Hematopoietic multipotent progenitor cell treated with erythropoietin and hydrocortisone succinate and interleukin-3 and kit ligand, for 15 days (in vitro differentiated cells): Measurements from ENCODE around the gene CCDC47.
"Not testable (repeated sequence)": the region's sequence is repeated elsewhere in the genome, so short reads cannot be mapped to it uniquely, and the experiment has no call there.

ENCODE experiments used
- DNase-seq: peaks from one replicate; pipeline ENCODE4 v3.0.0-alpha.2; 2015; ENCODE audit warnings: low spot score

CCDC47 gene

GRCh38 chr17:63735691-63736090, 37.7 kb downstream of the CCDC47 start:
- DNase-seq = no peak

GRCh38 chr17:63722403-63722802, 51.0 kb downstream of the CCDC47 start:
- DNase-seq = no peak

- not testable (repeated sequence) for DNase-seq
Measured at GRCh38 chr17:63720194-63720593, 53.2 kb downstream of the CCDC47 start.

- DNase-seq = no peak
Measured at GRCh38 chr17:63718988-63719387, 54.4 kb downstream of the CCDC47 start.

GRCh38 chr17:63716426-63716825, 57.0 kb downstream of the CCDC47 start:
- no peak for DNase-seq

- DNase-seq = no peak
Measured at GRCh38 chr17:63714550-63715277, 58.7 kb downstream of the CCDC47 start.

GRCh38 chr17:63709110-63709509, 64.3 kb downstream of the CCDC47 start:
- DNase-seq = no peak

GRCh38 chr17:63707151-63707550, 66.2 kb downstream of the CCDC47 start:
- no peak for DNase-seq

- no peak for DNase-seq
Measured at GRCh38 chr17:63706336-63707082, 66.9 kb downstream of the CCDC47 start.

GRCh38 chr17:63705657-63706056, 67.7 kb downstream of the CCDC47 start:
- no peak for DNase-seq

GRCh38 chr17:63704836-63705235, 68.6 kb downstream of the CCDC47 start:
- DNase-seq = no peak

- no peak for DNase-seq
Measured at GRCh38 chr17:63704259-63704576, 69.2 kb downstream of the CCDC47 start.

GRCh38 chr17:63703556-63704258, 69.7 kb downstream of the CCDC47 start:
- no peak for DNase-seq

- no peak for DNase-seq
Measured at GRCh38 chr17:63703029-63703428, 70.4 kb downstream of the CCDC47 start.

GRCh38 chr17:63702721-63703015, 70.7 kb downstream of the CCDC47 start:
- no peak for DNase-seq

- no peak for DNase-seq
Measured at GRCh38 chr17:63701868-63702720, 71.3 kb downstream of the CCDC47 start.

GRCh38 chr17:63701456-63701820, 72.0 kb downstream of the CCDC47 start:
- DNase-seq = no peak

- no peak for DNase-seq
Measured at GRCh38 chr17:63700528-63701455, 72.6 kb downstream of the CCDC47 start.

GRCh38 chr17:63699638-63700527, 73.5 kb downstream of the CCDC47 start, which contains the start of gene LIMD2:
TSS of gene LIMD2 (minus strand) at chr17:63700125. CDS start at chr17:63699298, 827 bp downstream.
- DNase-seq = no peak
